Measurements from ENCODE around the gene PDE11A. TPM values are rescaled to one million over a fixed set of nuclear protein-coding genes. Genes with fewer than 3 reads are reported as not detected.

Gene PDE11A
- total RNA-seq, 1 experiment from 2014 or later, result 0.13 TPM

- Histone ChIP-seq H3K4ac (ENCODE audit: low read depth, low read length) (no peak overlapping the region), H3K56ac (ENCODE audit: insufficient read length, low read depth, low read length) (no peak overlapping the region), H2BK15ac (ENCODE audit: low read depth, low read length) (no peak overlapping the region), H4K20me1 (ENCODE audit: control insufficient read depth, insufficient read depth, insufficient read length) (no peaks in the 10 kb centered on the region), H3K79me2 (ENCODE audit: insufficient read depth, low read length) (no peaks in the 10 kb centered on the region), H2AFZ (ENCODE audit: low read length) (no peak overlapping the region), H4K91ac (ENCODE audit: insufficient read length, low read depth, low read length) (no peak overlapping the region), H3K14ac (ENCODE audit: insufficient read depth, low read length) (no peak overlapping the region), H3K27ac (ENCODE audit: insufficient read length, low read depth, low read length) (no peak overlapping the region), H3K4me2 (ENCODE audit: insufficient read depth, insufficient read length, low read length) (no peak overlapping the region), H3K18ac (ENCODE audit: insufficient read length, low read depth, low read length) (no peak overlapping the region), H2BK5ac (ENCODE audit: insufficient read length, low read length) (no peak overlapping the region), H3K9ac (ENCODE audit: extremely low read depth, insufficient read length, low read length) (no peak overlapping the region), H2BK20ac (ENCODE audit: low read depth, low read length, poor library complexity, severe bottlenecking) (no peak overlapping the region), H3K79me1 (ENCODE audit: insufficient read depth, low read depth, low read length, poor library complexity, severe bottlenecking) (no peaks in the 10 kb centered on the region), H3T11ph (ENCODE audit: low read length) (no peak overlapping the region), H2BK12ac (ENCODE audit: insufficient read length, low read depth, low read length) (no peak overlapping the region), H2BK120ac (ENCODE audit: low read depth, low read length, poor library complexity, severe bottlenecking) (no peak overlapping the region), H4K8ac (replicated peaks; ENCODE audit: insufficient read length, low read depth, low read length) (no peak overlapping the region), H3K9me3 (ENCODE audit: control insufficient read depth, low read depth, low read length) (no peaks in the 10 kb centered on the region), H4K5ac (ENCODE audit: insufficient read length, low read depth, low read length) (no peak overlapping the region), H3K23me2 (ENCODE audit: insufficient read length, low read depth, low read length, poor library complexity, severe bottlenecking) (no peaks in the 10 kb centered on the region), H3K4me1 (ENCODE audit: insufficient read depth, low read length) (no peaks in the 10 kb centered on the region), H2AK5ac (ENCODE audit: insufficient read length, low read length) (no peak overlapping the region), H3K27me3 (ENCODE audit: insufficient read depth, low read length) (no peaks in the 10 kb centered on the region), H3K23ac (ENCODE audit: insufficient read length, low read depth, low read length) (no peak overlapping the region)
- no peak for DNase-seq
- no peaks in the 10 kb centered on the region for H3K9me3 Mint-ChIP-seq
- no peak overlapping the region for H3K27ac Mint-ChIP-seq
- H3K36me3 Mint-ChIP-seq (ENCODE audit: insufficient read depth in 1 of 3, low read depth in 3 of 3), result no peaks in the 10 kb centered on the region
- peaks cover 11% of the 10 kb centered on the region in 2 experiments for H3K4me1 Mint-ChIP-seq
- no peak overlapping the region for H3K4me3 Mint-ChIP-seq
- no CpG with 5 or more reads among the region's 1 CpG for WGBS (ENCODE audit: extremely low coverage, insufficient read length, low lambda C conversion rate)
- peaks cover 4% of the 10 kb centered on the region; the same call in 1 of the 2 replicates for H3K27me3 Mint-ChIP-seq (ENCODE audit: low read depth)
- TF ChIP-seq CTCF (conservative IDR thresholded peaks at IDR 0.05), result no peak
These were observed 440.9 kb downstream of the PDE11A start for GRCh38 chr2:177631680-177632079.
